HG02763 (cell line): ENCODE data around the gene AIFM1.

Experiments
- ATAC-seq: cut with Tn5 transposase; IDR thresholded peaks from one replicate; pipeline ENCODE4 v1.9.1; 2021; ENCODE audit warnings: mild to moderate bottlenecking, moderate library complexity; ENCODE audit not compliant: unreplicated experiment

The AIFM1 gene

DNA sequence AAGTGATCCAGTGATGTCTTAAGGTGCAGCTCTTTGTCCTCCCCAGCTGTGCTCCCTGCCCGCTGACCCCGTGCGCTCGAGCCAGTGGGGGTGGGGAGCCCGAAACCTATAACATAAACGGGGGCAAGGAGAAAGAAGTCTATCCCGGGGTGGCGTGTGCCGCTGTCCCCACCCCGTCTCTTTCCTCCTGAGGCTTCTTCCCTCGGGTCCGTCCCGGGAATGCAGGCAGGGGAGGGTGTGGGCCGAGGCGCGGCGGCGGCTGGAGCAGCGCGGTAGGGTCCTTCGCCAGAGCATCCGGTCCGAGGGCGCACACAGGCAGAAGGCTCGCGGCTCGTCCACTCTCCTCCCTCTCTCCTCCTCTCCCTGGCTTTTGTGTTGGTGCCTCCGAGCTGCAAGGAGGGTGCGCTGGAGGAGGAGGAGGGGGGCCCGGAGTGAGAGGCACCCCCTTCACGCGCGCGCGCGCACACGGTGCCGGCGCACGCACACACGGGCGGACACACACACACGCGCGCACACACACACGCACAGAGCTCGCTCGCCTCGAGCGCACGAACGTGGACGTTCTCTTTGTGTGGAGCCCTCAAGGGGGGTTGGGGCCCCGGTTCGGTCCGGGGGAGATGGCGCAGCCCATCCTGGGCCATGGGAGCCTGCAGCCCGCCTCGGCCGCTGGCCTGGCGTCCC lies 5.9 kb upstream of the AIFM1 start, which contains the start of gene RAB33A:
Gene RAB33A, plus strand, starts transcription at position 517 of the 681 bp plus-strand sequence. Its CDS starts 101 bp downstream, at position 618.
- ATAC-seq, result no peak

DNA sequence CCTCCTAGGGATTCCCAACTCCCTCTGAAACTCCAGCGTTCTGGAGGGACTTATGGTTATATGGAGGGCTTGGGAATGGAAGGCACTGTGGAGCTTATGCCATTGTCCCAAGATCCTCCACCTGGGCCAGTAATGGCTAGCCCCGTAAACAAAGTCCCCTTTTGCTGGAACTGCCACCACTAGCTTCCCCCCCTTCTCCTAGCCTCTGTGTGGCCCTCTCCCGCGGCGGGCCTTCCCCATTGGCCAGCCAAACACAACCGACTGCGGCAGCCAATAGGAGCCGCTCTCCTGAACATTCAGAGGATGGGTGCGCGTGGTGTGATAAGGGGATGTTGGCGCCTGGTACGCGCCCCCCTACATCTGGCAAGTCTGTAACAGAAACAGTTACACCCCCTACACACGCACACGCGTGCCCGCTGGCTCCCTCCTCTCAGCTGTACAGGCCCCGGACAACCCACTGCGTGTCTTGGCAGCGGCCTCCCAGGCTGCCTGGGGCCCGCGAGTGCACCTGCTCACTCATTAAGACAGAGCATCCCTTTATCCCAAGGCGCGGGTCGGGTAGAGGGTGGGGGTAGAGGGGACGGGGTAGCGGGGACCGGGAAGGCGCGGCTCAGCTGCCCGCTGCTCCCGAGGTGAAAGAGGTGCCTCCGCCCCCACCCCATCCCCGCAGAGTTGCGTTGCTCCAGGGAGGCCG lies 5.3 kb upstream of the AIFM1 start:
- peak; percentile 64 for ATAC-seq

DNA sequence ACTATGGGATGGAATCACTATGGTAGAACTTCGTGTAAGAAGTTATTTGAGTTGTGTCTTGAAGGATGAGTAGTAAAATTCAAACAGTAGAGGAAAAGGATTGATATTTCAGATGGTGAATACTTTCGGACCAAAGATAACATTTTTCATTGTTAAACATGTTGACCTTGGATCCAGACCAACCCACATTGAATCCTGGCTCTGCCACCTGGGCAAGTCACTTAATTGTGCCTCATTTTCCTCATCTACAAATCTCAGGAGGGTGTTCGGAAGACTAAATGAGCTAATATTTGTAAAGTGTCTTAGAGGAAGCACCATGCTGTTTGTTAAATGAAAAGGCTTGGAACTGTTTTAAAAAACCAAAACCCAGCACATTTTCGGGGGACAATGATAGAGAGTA lies 1.4 kb upstream of the AIFM1 start:
- no peak for ATAC-seq

DNA sequence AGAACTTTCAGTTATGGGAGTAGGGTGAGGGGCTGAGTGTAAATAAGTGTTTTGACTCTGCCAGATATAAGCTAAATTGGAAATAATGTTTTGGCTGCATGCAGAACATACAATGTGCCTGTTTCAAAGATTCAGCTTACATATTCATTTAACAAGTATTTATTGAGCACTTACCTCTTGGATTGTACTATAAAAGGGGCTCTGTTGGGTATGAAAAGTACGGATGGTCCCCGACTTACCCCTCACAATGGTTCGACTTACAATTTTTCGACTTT lies 799 bp upstream of the AIFM1 start:
- no peak for ATAC-seq

DNA sequence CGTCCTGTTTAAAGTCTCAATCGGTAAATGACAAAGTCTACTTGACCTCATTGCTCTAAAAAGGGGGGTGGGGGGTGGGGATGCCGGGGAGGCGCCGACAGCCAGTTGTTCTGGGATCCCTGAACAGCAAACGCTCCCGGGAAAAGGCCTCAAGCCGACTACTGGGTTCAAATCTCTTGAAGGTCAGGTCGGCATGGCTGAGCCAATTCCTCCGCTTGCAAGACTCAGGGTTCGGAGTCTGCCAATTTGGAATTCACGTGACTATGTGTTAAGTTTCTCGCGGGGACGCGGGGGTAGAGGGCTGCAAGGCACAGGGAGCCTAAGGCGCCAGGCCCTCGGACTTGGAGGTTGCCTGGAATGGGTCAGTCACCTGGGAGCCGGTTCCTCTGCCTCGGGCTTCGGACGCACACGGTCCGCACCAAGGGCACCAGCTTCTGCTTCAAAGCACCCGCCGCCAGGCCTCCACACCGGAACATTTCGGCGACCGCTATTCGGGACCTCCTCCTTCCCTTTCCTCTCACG lies 399 bp downstream of the AIFM1 start:
- ATAC-seq, result no peak

DNA sequence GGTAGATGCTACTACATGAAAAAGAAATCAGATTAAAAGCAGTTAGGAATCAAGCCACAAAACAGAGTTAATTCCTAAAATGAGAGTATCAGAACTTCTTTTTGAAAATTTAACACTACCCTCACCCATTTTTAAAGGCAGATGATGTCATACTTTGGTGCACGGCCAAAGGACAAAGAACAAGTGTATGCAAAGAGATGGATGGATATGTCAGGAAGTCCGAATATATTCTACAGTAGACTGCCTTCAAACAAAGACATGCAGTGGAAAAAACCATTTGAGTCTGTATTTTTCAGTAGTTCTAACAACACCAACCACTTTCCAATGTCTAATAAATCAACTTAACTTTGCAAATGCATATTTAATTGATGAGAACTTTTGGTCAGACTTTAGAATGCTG lies 2.2 kb downstream of the AIFM1 start:
- no peak for ATAC-seq

DNA sequence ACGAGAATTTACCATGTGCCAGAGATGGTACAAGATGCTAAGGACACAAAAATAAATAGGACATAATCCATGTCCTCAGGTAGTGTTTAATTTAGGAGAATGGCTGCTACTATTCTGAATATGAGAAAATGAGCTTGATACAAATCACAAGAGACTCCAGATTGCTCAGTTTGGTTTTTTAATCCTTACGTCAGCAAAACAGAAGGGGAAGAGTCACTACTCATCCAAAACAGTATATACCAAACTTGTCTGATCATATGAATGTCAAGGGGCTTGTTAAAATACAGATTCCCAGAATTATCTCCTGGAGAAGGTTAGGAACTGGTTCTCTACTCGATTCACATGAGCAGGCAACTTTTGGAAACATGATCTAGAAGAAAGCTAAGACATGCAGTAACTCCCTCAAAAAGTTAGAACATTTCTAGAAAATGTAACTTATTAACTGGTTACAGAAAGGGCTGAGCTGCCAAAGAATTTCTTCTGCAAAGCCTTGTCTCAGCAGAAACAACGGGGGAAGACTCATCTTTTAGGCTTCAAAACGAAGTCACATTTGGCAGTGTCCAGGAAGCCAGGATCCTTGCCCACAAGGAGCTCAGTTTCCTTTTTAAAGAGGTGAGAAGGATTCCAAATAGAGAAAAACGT lies 3.4 kb downstream of the AIFM1 start:
- ATAC-seq, result no peak

DNA sequence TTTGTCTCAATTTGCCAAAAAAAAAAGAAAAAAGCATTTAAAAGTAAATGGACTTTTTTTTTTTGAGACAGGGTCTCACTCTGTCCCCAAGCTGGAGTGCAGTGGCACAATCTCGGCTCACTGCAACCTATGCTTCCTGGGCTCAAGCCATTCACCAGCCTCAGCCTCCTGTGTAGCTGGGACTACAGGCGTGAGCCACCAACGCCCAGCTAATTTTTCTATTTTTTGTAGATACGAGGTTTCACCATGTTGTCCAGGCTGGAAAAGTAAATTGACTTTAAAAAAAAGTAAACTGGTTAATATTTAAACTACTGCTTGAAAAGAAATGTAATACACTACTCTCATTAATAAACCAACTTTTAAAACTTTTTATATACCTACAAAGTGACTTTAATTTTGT lies 5.9 kb downstream of the AIFM1 start:
- ATAC-seq, result no peak

DNA sequence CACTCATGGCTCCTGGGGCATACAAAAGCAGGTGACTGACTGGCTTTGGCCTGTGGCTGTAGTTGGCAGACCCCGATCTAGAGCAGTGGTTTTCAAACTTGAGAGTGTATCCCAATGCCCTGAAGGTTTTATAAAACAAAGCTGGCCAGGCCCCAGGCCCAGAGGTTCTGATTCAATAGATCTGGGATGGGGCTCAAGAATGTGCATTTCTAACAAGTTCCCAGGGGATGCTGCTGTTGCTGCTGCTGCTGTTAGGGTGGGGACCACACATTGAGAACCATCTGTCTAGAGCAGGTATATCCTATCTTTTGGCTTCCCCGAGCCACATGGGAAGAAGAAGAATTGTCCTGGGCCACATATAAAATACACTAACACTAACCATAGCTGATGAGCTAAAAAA lies 7.3 kb downstream of the AIFM1 start:
- no peak for ATAC-seq

DNA sequence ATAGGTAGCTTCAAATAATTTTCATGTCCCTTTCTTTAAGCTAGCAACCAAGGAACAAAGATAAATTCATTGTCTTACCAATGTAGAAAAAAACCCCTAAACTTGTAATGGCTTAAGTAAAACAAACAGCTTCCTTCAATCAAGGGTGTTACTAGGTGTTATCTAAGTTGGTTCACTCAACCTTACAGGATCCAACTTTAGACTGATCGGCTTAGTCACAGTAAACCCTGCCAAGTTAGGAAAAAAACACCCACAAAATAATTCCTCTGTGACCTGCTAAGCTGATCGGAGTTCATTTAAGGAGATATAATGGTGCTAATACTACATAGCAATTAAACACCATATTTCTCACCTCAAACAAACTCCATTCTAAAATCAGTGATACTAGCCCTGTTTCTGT lies 10.1 kb downstream of the AIFM1 start:
- ATAC-seq, result no peak

DNA sequence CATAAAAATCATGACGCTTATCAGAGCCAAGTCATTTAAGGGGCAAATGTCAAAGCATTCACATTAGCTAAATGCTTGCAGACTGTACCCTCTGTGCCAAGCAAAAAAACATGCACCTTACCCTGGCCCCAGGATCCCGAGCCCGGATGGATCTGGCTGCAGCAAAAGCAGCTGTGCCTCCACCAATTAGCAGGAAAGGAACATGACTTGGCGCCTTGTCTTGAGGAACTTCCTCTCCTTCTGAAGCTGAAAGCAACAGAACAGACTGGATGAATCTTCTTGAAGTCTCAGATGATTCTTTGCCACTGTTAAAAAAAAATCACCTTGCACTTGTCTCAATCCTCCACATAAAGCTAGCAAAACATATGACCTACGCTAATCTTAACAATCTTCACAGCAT lies 18.0 kb downstream of the AIFM1 start:
- ATAC-seq, result no peak

DNA sequence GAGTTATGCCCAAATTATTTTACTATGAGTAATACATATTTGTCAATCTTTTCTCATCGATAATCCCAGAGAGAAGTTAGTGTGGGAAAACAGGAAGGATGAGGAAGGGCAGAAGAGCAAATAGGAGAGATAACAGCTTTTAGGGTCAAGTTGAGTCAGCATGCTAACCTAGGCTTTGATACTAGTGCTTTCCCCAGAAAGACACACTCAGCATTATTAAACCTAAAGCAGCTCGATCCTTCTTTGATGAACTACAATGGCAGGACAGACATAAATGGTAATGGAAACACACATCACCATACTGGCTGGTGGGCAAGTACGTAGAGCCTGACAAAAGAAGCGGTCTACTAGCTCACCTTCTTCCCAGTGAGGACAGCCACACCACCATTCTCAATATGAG lies 20.5 kb downstream of the AIFM1 start:
- ATAC-seq, result no peak

DNA sequence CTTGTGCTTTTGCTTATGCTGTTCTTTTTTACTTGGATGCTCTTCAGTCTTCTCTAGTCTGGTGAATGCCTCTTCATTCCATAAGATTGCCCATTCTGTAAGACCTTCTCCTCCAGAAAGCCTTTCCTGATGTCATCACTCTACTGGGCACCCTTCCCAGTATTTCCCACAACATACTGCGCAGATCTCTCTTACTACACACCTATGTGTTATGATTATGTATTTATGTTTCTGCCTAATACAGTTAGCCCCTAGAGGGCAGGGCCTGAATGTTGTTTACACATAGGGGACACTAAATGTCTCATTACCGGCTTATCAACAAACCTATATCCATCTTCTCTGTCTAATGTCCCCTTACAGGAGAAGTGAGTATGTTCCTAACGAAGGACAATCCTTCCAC lies 21.1 kb downstream of the AIFM1 start:
- no peak for ATAC-seq

DNA sequence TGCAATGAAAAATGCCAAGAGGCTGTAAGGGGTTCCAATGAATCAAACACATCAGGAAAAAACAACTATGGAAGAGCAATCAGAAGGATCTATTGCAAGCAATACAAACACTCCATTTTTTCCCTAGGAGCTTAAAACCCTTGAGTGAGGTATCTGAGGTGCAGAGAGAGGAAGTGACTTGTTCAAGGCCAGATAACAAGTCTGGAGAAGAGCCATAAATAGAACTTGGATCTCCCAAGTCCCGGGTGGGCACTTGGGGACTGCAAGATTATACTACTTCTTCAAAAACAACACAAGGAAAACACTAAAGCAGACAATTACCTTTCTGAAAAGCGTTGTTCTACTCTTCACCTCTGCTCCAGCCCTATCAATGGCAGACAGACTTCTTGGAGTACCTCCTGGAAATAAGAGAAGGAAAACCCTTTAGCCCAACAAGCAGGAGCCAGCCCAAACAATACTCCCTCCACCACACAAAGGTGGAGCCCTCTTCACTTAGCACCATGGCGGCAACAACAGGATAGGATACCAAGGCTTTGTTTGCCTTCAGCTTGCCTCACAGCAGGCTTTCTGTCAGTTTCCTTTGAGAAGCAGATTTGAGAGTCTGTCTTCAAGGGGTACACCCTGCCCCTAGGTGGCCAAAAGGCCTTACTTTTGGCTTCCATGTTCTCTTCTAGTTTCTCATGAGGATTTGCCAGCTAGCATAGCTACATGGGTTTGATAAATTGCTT lies 26.0 kb downstream of the AIFM1 start:
- ATAC-seq, result no peak

DNA sequence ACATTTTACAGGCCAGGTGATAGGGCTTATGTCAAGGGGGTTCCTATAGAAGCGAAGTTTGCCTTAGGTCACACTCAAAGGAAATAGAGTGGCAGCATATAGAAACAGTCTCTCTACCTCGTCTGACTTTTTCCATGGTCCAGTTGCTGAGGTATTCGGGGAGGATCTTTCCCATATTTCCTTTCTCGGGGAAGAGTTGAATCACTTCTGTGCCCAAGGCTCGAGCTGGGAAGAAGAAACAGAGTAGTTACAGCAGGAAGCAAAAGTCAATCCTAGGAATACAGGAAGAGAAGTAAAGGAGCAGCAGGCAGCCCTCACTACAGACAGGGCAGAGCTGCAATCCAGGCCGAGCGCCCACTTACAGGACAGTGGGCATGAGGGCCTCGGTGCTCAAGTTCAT lies 28.7 kb downstream of the AIFM1 start:
- ATAC-seq, result no peak

DNA sequence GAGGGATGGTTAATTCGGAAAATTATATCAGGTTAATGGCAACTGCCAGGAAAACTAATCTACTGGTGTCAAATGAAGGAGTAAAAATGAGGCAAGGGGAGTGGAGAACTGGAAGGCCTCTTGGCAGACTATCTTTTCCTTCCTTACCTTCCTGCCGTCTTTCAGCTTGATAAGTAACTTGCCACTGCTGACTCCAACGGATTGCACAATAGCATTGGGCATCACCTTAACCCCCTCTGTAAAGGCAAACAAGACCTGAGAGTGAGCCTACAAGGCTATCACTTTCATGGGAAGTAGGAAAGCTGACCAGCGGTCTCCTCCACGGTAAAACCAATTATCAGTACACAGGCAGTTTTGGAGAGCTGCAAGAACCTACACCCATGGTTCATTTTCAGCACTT lies 29.1 kb downstream of the AIFM1 start:
- ATAC-seq, result no peak

DNA sequence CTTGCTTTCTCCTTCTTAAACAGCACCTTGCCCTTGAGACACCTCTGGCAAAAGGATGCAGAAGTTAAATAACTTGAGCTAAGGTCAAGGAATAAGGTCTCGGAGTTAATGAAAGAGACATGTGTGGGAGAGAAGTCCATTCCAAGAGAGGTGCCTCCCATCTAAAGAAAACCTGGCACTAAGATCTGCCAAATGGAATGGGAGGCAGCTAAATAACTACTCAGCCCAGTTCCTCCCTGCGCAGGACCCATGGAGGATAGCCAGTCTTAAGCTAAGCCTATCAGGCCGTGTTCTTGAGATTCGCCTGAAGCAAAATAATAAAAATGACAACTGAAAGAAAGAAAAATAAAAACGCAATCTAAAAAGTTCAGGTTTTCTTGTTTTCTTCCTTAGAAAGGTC lies 34.7 kb downstream of the AIFM1 start:
- ATAC-seq, result no peak

DNA sequence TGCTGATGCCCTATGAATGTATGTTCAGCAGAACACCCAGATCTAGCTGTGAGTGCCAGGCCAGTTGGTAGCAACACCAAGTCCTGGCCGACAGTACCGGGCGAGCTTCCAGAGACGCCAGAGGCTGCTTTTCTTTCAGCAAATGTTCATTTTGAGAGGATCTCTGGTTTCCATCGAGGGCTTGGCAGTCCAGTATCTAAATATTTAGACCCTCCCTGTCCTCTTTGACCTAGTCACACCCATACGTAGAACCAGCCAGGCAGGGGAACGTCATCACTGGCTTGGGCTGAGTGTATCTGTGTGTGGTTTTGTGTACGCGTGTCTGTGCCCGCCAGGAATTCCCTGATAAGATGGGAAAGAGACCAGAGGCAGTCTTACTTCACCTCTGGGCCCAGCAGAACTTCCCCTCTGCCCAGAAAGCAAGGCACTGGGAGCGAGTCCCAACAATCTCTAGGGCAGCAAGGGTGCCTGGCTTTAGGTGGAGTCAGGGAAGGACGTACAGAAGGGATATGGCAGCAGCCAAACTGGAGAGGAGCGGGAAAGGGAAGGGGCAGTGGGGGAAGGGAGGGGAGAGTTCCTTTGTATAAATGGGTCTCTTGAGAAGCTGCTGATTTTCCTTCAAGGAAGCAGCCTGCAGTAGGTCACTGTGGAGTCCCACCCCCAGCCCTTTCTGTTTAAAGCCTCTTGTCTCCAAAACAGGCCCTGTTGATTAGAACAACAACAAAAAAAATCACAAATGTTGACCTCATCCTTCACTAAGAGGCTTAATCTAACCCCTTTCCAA lies 40.4 kb downstream of the AIFM1 start:
- ATAC-seq, result no peak

DNA sequence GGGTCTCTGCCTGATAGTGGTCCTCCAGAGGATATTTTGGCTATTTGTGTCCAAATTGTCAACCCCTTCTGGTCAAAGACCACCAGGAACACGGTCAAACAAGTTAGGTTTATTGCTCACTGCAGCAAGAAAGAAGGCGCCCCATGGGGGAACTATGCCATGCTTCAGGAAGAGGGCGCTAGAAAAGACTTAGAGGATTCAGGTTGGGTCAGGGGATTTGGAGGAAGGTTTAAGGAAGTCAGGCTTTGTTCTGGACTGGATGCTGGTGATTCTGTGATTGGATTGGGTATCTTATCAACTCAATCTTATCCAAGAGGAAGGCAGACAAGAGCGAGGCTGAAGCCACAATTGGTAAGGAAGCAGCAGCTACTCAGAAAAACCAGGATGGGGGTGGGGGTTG lies 41.1 kb downstream of the AIFM1 start:
- no peak for ATAC-seq

DNA sequence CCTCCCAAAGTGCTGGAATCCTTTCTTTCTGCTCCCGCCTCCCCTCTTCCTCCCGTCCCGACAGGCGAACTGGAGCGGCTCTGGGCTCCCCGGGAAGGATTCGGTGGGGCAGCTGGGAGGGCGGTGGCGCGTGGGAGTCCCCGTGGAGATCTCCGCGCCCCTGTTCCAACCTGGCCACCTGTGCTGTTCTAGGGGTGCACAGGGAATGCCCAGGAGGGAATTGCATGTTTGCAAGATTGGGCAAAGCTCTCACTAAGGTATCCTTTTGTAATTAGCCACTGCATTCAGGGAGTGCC lies 44.2 kb downstream of the AIFM1 start:
- no peak for ATAC-seq
